HG02885 (cell line): Measurements from ENCODE around the gene BCO1.

Experiments used
- ATAC-seq: cut with Tn5 transposase; IDR thresholded peaks from one replicate; pipeline ENCODE4 v1.9.1; 2021; ENCODE audit warnings: mild to moderate bottlenecking; ENCODE audit not compliant: unreplicated experiment, poor library complexity

The BCO1 gene

DNA sequence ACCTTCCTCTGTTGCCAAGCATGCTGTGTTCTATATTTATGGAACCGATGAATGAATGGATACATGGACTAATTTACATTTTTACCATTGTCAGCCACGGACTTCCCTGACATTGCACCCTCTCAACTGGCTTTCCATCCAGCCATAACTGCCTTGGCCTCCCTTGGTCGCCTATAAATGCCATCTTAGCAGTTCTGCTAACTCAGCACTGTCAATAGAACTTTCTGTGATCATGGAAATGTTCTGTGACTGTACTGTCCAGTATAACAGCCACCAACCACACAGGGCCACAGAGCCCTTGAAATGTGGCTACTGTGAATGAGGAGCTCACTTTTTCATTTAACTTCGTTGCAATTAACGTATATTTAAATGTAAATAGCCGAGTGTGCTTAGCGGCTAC, 8.7 kb upstream of the BCO1 start:
- no peak for ATAC-seq

DNA sequence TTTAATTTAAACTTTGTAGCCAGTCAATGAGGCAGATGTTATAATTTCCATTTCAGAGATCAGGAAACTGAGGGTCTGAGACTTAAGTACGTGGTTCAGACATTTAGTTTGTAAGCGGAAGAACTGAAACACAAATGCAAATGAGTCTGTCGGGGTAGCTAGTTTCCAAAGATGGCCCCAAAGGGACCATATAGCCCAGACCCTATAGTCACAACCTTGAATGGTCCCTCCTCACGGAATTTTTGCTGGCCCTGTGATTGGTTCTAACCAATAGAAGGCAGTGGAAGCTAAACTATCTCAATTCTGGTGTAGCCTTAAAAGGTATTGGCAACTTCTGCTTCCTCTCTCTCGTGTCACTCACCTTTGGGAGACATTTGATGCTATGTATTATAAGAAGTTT, 7.5 kb upstream of the BCO1 start:
- ATAC-seq, result no peak

GRCh38 chr16:81232740-81233367, 5.6 kb upstream of the BCO1 start:
- no peak for ATAC-seq

GRCh38 chr16:81237282-81237681, 1.2 kb upstream of the BCO1 start:
- ATAC-seq, result no peak

- ATAC-seq, result no peak
Measured at GRCh38 chr16:81237942-81238295, 570 bp upstream of the BCO1 start.

- no peak for ATAC-seq
Measured at GRCh38 chr16:81239367-81240121, 1.1 kb downstream of the BCO1 start.

- no peak for ATAC-seq
Measured at GRCh38 chr16:81241706-81242105, 3.2 kb downstream of the BCO1 start.

GRCh38 chr16:81242977-81243618, 4.6 kb downstream of the BCO1 start:
- no peak for ATAC-seq

DNA sequence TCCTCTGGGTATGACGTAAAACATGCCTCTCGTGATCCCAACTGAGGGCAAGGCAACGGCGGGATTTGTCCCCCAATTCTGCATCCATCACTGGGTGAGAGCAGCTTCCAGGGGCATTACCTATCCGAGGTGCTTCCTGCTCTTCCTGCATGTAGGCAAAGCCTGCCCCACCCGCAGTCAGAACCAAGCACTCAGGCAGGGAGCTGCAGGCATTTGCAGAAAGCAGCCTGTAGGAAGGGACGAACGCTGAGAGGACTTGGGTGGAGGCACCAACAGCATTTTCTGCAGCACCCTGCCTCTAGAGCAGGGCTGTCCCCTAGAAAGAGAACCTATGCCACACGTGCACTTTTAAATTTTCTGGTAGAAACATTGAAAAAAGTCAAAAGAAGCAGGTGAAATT, 5.5 kb downstream of the BCO1 start:
- ATAC-seq, result no peak

DNA sequence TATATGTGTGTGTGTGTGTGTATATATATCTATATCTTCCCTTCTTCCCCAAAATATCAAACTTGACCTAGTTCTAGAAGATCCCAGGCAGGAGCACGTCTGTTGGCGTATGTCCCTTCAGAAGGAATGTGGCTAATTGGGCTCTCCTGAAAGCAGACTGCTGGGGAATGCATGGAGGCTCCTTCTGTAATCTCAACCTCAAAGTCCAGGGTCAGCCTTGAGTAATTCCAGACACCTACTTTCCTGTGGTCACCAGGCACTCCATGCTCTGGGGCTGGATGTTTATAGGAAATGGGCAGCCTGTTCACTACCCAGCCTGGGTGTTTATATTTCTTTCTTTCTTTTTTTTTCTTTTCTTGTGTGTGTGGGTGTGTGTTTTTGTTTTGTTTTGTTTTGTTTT, 13.4 kb downstream of the BCO1 start:
- no peak for ATAC-seq

DNA sequence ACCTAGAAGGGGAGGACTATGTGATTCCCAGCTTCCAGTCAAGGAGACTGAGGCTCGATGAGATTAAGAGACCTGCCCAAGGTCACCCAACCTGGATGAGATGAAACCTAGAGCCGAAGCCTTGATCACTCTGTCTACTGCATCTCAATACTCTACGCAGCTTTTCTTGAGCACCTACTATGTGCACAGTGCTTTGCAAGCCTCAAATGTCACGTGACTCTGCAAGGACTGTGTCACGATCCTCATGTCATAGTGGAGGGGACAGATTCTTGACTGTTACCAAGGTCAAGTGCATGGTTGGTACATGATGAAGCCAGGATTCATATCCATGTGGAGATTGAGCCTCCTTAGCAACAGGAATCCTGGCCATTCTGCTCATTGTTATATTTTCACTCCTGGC, 14.7 kb downstream of the BCO1 start:
- ATAC-seq, result no peak

DNA sequence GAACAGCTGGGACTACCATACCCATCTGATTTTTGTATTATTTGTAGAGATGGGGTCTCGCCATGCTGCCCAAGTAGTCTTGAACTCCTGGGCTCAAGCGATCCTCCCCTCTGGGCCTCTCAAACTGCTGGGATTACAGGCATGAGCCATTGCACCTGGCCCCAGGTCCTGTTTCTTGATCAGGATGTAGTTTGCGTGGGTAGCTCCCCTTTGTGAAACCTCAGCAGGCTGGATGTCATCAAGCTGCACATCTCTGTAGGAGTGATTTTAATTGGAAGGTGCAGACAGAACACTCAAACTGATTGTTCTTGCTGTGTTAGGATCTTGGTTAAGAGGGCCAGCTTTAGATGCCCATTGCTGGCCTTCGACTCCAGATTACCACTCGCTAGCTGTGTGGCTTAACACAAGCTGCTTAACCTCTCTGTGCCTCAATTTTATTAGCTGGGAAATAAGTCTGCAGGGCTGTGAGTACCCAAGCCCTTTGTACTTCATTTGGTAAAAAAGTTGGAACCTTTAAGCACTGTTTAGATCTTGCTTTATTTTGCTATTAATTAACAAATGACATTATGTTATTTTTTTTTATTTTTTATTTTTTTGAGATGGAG, 16.5 kb downstream of the BCO1 start:
- ATAC-seq, result no peak

DNA sequence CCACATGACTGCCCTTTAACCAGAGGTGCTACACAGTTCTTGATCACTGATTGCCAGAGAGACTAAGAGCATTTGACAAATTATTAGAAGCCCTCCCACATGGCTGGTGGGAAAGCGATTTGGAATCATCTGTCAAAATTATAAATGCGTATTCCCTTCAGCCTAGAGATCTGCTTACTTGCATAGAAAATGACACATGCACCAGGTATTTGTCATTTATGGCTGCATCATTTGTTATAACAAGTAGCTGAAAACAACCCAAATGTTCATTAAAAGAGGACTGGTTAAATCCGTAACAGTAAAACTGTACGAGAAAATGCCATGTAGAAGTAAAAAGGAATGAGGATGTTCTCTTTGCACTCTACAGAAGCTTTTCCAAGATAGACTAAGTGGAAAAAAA, 21.4 kb downstream of the BCO1 start:
- no peak for ATAC-seq

DNA sequence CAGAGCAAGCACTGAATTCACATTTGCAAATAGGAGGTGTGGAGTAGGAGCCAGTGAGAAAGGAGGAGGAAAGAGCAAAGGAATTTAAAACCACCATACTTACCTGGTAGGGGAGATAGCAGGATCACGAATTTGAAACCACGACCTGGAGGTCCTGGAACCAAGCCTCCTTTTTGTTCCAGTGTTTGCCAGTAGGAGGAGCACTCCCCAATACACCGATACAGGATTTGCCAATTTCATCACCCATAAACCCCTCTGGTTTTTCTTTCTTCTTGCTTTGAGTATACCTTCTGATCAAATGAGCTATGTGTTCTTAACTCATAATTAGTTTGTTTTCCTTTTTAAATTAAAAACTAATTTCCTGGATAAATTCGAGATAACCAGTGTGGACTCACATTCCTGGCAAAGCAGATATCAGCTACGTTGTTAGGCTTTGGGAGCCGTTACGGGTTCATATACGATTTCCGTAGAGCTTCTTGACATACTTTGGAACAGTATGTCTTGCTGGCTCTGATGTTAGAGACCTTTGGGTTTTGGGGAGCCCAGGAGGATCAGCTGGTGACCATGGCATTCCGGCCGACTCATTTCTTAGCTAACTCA, 22.7 kb downstream of the BCO1 start:
- no peak for ATAC-seq

DNA sequence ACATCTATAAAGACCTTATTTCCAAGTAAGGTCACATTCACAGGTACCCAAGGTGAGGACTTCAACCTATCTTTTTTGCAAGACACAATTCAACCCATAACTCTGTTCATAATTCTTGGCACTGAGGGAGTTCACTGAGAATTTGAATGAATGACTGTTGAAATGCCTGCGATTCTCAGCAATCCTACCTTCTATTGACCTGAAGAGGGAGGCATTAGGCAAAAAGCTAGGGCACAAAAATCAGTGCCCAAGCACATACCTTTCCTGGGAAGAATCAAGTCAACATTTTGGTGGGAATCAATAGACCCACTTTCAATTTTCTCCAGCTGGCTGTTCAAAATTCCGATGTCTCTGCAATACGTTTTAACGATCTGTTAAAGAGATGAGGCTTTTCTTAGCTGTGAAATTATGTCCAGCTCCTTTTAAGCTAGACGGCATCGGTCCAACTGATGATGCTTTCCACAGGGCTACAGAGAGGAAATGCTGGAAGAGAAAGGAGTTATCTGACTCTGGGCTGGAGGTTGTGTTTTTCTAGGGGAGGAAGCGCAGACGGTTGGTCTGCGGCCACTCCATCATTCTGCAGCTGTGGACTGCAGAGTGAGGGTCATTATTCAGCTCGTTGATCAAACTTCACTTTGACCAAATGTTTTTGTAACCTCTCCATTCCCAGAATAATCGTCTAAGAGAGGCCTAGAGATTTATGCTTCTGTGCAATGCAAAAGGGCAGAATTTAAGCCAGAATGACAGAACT, 25.2 kb downstream of the BCO1 start:
- ATAC-seq, result no peak

GRCh38 chr16:81264386-81264785, 25.9 kb downstream of the BCO1 start:
- ATAC-seq, result no peak

GRCh38 chr16:81265052-81265451, 26.6 kb downstream of the BCO1 start:
- no peak for ATAC-seq

GRCh38 chr16:81265658-81266451, 27.4 kb downstream of the BCO1 start:
- ATAC-seq, result no peak

GRCh38 chr16:81266680-81267095, 28.2 kb downstream of the BCO1 start:
- ATAC-seq, result no peak
